Astrocyte (in vitro differentiated cells and primary cell): Measurements from ENCODE around the gene NLRX1. TPM values are rescaled to one million over a fixed set of nuclear protein-coding genes. Genes with fewer than 3 reads are reported as not detected.

Source experiments
- DNase-seq: peaks from one replicate; pipeline ENCODE4 v3.0.0-alpha.2; 2010; ENCODE audit warnings: low read depth
- FAIRE-seq: peaks from 2 replicates; lab custom pipeline; 2011; peaks lifted over from hg19 to GRCh38; lab: Jason Lieb, UNC
- H2AFZ ChIP-seq: 2 replicates; pipeline ENCODE4 v1.6.0; 2012; ENCODE audit warnings: low read depth, low read length, inconsistent platforms
- H3K27ac ChIP-seq: 2 replicates; pipeline ENCODE4 v1.5.1; 2011; ENCODE audit warnings: low read depth, low read length, inconsistent platforms
- H3K27me3 ChIP-seq: 2 replicates; pipeline ENCODE4 v1.6.0; 2011; ENCODE audit warnings: low read length, inconsistent platforms; ENCODE audit not compliant: insufficient read depth
- H3K36me3 ChIP-seq: 2 replicates; pipeline ENCODE4 v1.5.1; 2011; ENCODE audit warnings: low read length, inconsistent platforms; ENCODE audit not compliant: insufficient read depth
- H3K4me1 ChIP-seq: 2 replicates; pipeline ENCODE4 v1.5.1; 2011; ENCODE audit warnings: low read length, inconsistent platforms; ENCODE audit not compliant: insufficient read depth
- H3K4me2 ChIP-seq: 2 replicates; pipeline ENCODE4 v1.6.0; 2012; ENCODE audit warnings: low read length, inconsistent platforms
- H3K4me3 ChIP-seq: 2 replicates; pipeline ENCODE4 v1.5.1; 2011; ENCODE audit warnings: low read depth, mild to moderate bottlenecking, low read length, inconsistent platforms; ENCODE audit not compliant: insufficient read depth
- H3K79me2 ChIP-seq: 2 replicates; pipeline ENCODE4 v1.6.0; 2012; ENCODE audit warnings: mild to moderate bottlenecking, low read length, inconsistent platforms; ENCODE audit not compliant: insufficient read depth
- H3K9ac ChIP-seq: 2 replicates; pipeline ENCODE4 v1.6.0; 2012; ENCODE audit warnings: mild to moderate bottlenecking, low read length, inconsistent platforms
- H3K9me3 ChIP-seq: 2 replicates; pipeline ENCODE4 v1.5.1; 2012; ENCODE audit warnings: low read depth, mild to moderate bottlenecking, low read length, inconsistent platforms; ENCODE audit not compliant: insufficient read depth
- H4K20me1 ChIP-seq: 2 replicates; pipeline ENCODE4 v1.6.0; 2012; ENCODE audit warnings: low read length, inconsistent platforms; ENCODE audit not compliant: insufficient read depth
- H3K27ac Mint-ChIP-seq: one replicate; pipeline ENCODE4 v1.8.0; 2021; ENCODE audit warnings: mild to moderate bottlenecking, mixed read lengths; ENCODE audit not compliant: unreplicated experiment
- H3K27me3 Mint-ChIP-seq: one replicate; pipeline ENCODE4 v1.8.0; 2021; ENCODE audit warnings: low read depth, mixed read lengths; ENCODE audit not compliant: unreplicated experiment
- H3K36me3 Mint-ChIP-seq: one replicate; pipeline ENCODE4 v1.8.0; 2021; ENCODE audit warnings: low read depth, mixed read lengths; ENCODE audit not compliant: unreplicated experiment
- H3K4me1 Mint-ChIP-seq: one replicate; pipeline ENCODE4 v1.8.0; 2021; ENCODE audit warnings: low read depth, mixed read lengths; ENCODE audit not compliant: unreplicated experiment
- H3K4me3 Mint-ChIP-seq: one replicate; pipeline ENCODE4 v1.8.0; 2021; ENCODE audit warnings: mild to moderate bottlenecking, moderate library complexity, mixed read lengths; ENCODE audit not compliant: unreplicated experiment
- H3K9me3 Mint-ChIP-seq: one replicate; pipeline ENCODE4 v1.8.0; 2021; ENCODE audit warnings: mild to moderate bottlenecking, mixed read lengths; ENCODE audit not compliant: unreplicated experiment
- CTCF ChIP-seq: IDR thresholded peaks from 2 replicates; pipeline ENCODE4 v1.5.1; 2011; ENCODE audit warnings: low read depth, mild to moderate bottlenecking, inconsistent platforms, low read length, moderate library complexity; ENCODE audit not compliant: insufficient read depth
- EZH2 ChIP-seq: IDR thresholded peaks from 2 replicates; pipeline ENCODE4 v1.6.1; 2012; ENCODE audit warnings: mild to moderate bottlenecking, low read length, inconsistent platforms; ENCODE audit not compliant: insufficient read depth
- total RNA-seq: library from RNA; stranded (reverse); gene quantifications from 2 replicates; pipeline ENCODE4 v1.2.1, GENCODE V29; 2021

Gene NLRX1
- total RNA-seq, 1 donor from 2014 or later: 6.3 TPM

GRCh38 chr11:119187123-119187892 is 18.8 kb downstream of the NLRX1 start:
- H3K4me3 Mint-ChIP-seq: no peak overlapping the region
- Histone ChIP-seq H3K4me1 (no peaks in the 10 kb centered on the region), H3K79me2 (no peaks in the 10 kb centered on the region), H3K9ac (no peak overlapping the region), H4K20me1 (no peaks in the 10 kb centered on the region), H3K4me2 (no peak overlapping the region), H3K4me3 (no peak overlapping the region), H2AFZ (no peak overlapping the region), H3K27ac (no peak overlapping the region), H3K27me3 (peaks cover 4% of the 10 kb centered on the region), H3K9me3 (no peaks in the 10 kb centered on the region), H3K36me3 (no peaks in the 10 kb centered on the region)
- FAIRE-seq (no peak), DNase-seq (no peak)
- H3K27me3 Mint-ChIP-seq: peaks cover 27% of the 10 kb centered on the region
- TF ChIP-seq CTCF (no peak), EZH2 (no peak)
- H3K9me3 Mint-ChIP-seq: no peaks in the 10 kb centered on the region
- no peaks in the 10 kb centered on the region for H3K4me1 Mint-ChIP-seq
- H3K27ac Mint-ChIP-seq: no peak overlapping the region
- H3K36me3 Mint-ChIP-seq: peaks cover 5% of the 10 kb centered on the region

- Histone ChIP-seq H3K9me3 (no peaks in the 10 kb centered on the region), H3K27me3 (peaks cover 4% of the 10 kb centered on the region), H3K36me3 (no peaks in the 10 kb centered on the region), H2AFZ (no peak overlapping the region), H3K4me3 (no peak overlapping the region), H3K27ac (no peak overlapping the region), H3K79me2 (no peaks in the 10 kb centered on the region), H3K9ac (no peak overlapping the region), H3K4me2 (no peak overlapping the region), H3K4me1 (no peaks in the 10 kb centered on the region), H4K20me1 (no peaks in the 10 kb centered on the region)
- FAIRE-seq (no peak), DNase-seq (no peak)
- H3K27ac Mint-ChIP-seq: no peak overlapping the region
- no peak overlapping the region for H3K4me3 Mint-ChIP-seq
- H3K27me3 Mint-ChIP-seq: peaks cover 27% of the 10 kb centered on the region
- H3K4me1 Mint-ChIP-seq: no peaks in the 10 kb centered on the region
- TF ChIP-seq EZH2 (no peak), CTCF (no peak)
- H3K36me3 Mint-ChIP-seq: peaks cover 4% of the 10 kb centered on the region
- no peaks in the 10 kb centered on the region for H3K9me3 Mint-ChIP-seq
Measured at GRCh38 chr11:119188067-119188466, 19.5 kb downstream of the NLRX1 start.

GRCh38 chr11:119188887-119189286 is 20.4 kb downstream of the NLRX1 start:
- Histone ChIP-seq H3K27ac (no peak overlapping the region), H2AFZ (no peak overlapping the region), H3K27me3 (peaks cover 4% of the 10 kb centered on the region), H3K4me2 (no peak overlapping the region), H3K36me3 (no peaks in the 10 kb centered on the region), H3K9me3 (no peaks in the 10 kb centered on the region), H3K4me1 (no peaks in the 10 kb centered on the region), H3K9ac (no peak overlapping the region), H3K79me2 (no peaks in the 10 kb centered on the region), H3K4me3 (no peak overlapping the region), H4K20me1 (no peaks in the 10 kb centered on the region)
- Mint-ChIP-seq H3K9me3 (no peaks in the 10 kb centered on the region), H3K4me3 (no peak overlapping the region), H3K4me1 (no peaks in the 10 kb centered on the region), H3K27ac (peak overlapping the region; percentile 15), H3K27me3 (peaks cover 27% of the 10 kb centered on the region), H3K36me3 (peaks cover 4% of the 10 kb centered on the region)
- no peak for FAIRE-seq
- no peak for TF ChIP-seq EZH2
- no peak for TF ChIP-seq CTCF
- DNase-seq: no peak
